Neutrophil (primary cell): ENCODE results near the gene DNLZ.

ENCODE experiments used
- H3K27ac ChIP-seq: fragments of 200-600 bp; sonication (generic); 2 replicates; pipeline ENCODE4 v1.5.1; 2016; ENCODE audit warnings: mild to moderate bottlenecking, moderate library complexity
- H3K27me3 ChIP-seq: fragments of 200-600 bp; sonication (generic); 2 replicates; pipeline ENCODE4 v1.6.0; 2016; ENCODE audit warnings: mild to moderate bottlenecking
- H3K36me3 ChIP-seq: fragments of 200-600 bp; sonication (generic); 2 replicates; pipeline ENCODE4 v1.5.1; 2017
- H3K4me1 ChIP-seq, 2 experiments: fragments of 200-600 bp in 1 of 2; sonication (generic) in 1 of 2; 1 replicate in 1 of 2; 2 replicates in 1 of 2; pipeline versions ENCODE4 v1.5.1 to v1.6.1; 2013 to 2016; ENCODE audit warnings: low read depth in 1 of 2, low read length in 1 of 2, mild to moderate bottlenecking in 1 of 2, moderate library complexity in 1 of 2; ENCODE audit not compliant: control insufficient read depth in 1 of 2, insufficient read depth in 1 of 2
- H3K4me3 ChIP-seq, 2 experiments: fragments of 200-600 bp in 1 of 2; sonication (generic) in 1 of 2; 1 replicate in 1 of 2; 2 replicates in 1 of 2; pipeline ENCODE4 v1.5.1; 2013 to 2016; ENCODE audit warnings: low read depth in 1 of 2, low read length in 1 of 2, mild to moderate bottlenecking in 1 of 2, moderate library complexity in 1 of 2
- H3K9me3 ChIP-seq: fragments of 200-600 bp; sonication (generic); 2 replicates; pipeline ENCODE4 v1.5.1; 2016
- CTCF ChIP-seq: fragments of 200-600 bp; sonication (generic); IDR thresholded peaks from 2 replicates; pipeline ENCODE4 v1.5.1; 2016; ENCODE audit warnings: antibody characterized with exemption

The DNLZ gene

GRCh38 chr9:136310273-136311030 lies 53.1 kb downstream of the DNLZ start:
- Histone ChIP-seq H3K4me1 (no peaks in the 10 kb centered on the region), H3K36me3 (no peaks in the 10 kb centered on the region), H3K4me3 (no peak overlapping the region), H3K27me3 (peaks cover 63% of the 10 kb centered on the region), H3K27ac (no peak overlapping the region), H3K9me3 (no peaks in the 10 kb centered on the region)
- no peak for TF ChIP-seq CTCF

GRCh38 chr9:136309806-136310220 lies 53.7 kb downstream of the DNLZ start:
- Histone ChIP-seq H3K27me3 (peaks cover 69% of the 10 kb centered on the region), H3K4me3 (no peak overlapping the region), H3K36me3 (no peaks in the 10 kb centered on the region), H3K27ac (no peak overlapping the region), H3K9me3 (no peaks in the 10 kb centered on the region), H3K4me1 (no peaks in the 10 kb centered on the region)
- no peak for TF ChIP-seq CTCF
